K562 (cell line): Measurements from ENCODE around the gene PLEKHA5. TPM values are rescaled to one million over a fixed set of nuclear protein-coding genes. Genes with fewer than 3 reads are reported as not detected.

Source experiments
- ATAC-seq: fragments of 200-7000 bp; cut with Tn5 transposase; 3 replicates; pipeline ENCODE4 v1.9.1; 2020; ENCODE audit warnings: moderate library complexity
- BruUV-seq: library from RNA; stranded (reverse); fragments of 400-500 nt; replicated peaks from 2 replicates; lab custom pipeline; 2021; lab: Mats Ljungman, UMichigan
- CTCF ChIA-PET: fragments of 300-600 bp; formaldehyde crosslinking; extraction: SDS; loops from one replicate; lab custom pipeline; 2021; ENCODE audit warnings: low intra/inter-chr PET ratio; lab: Yijun Ruan, JAX
- POLR2A ChIA-PET: fragments of 300-600, 350-650 bp; sonication (Branson Sonifier 250); formaldehyde crosslinking; extraction: SDS; loops from one replicate; lab custom pipeline; 2021; ENCODE audit warnings: antibody characterized with exemption, inconsistent platforms; lab: Yijun Ruan, JAX
- DNase-seq, 4 experiments: peaks; one replicate each; pipeline versions ENCODE4 v3.0.0 to v3.0.0-alpha.2; 2011 to 2018; ENCODE audit warnings: low spot score in 3 of 4, mixed read lengths in 3 of 4; ENCODE audit errors: extremely low read depth in 1 of 4
- FAIRE-seq: peaks from 2 replicates; lab custom pipeline; 2011; peaks lifted over from hg19 to GRCh38; lab: Jason Lieb, UNC
- H2AFZ ChIP-seq: 2 replicates; pipeline ENCODE4 v1.6.0; 2011; ENCODE audit warnings: low read depth, low read length, control low read depth, inconsistent platforms
- H3K27ac ChIP-seq: fragments of 200-600 bp; 3 replicates; pipeline ENCODE4 v1.8.0; 2011; ENCODE audit warnings: low read depth, mild to moderate bottlenecking, control low read depth, inconsistent platforms, low read length, moderate library complexity, mixed read lengths; ENCODE audit errors: extremely low read depth
- H3K27me3 ChIP-seq, 2 experiments: fragments of 300-600 bp in 1 of 2; 2 replicates in 1 of 2; 3 replicates in 1 of 2; pipeline versions ENCODE4 v1.6.0 to v1.8.0; 2011; ENCODE audit warnings: inconsistent platforms in 2 of 2, low read length in 2 of 2, mild to moderate bottlenecking in 1 of 2, mixed read lengths in 1 of 2, moderate library complexity in 1 of 2; ENCODE audit not compliant: control insufficient read depth in 2 of 2, insufficient read depth in 2 of 2
- H3K36me3 ChIP-seq: fragments of 300-600 bp; 3 replicates; pipeline ENCODE4 v1.8.0; 2011; ENCODE audit warnings: mild to moderate bottlenecking, low read length, inconsistent platforms; ENCODE audit not compliant: control insufficient read depth, insufficient read depth
- H3K4me1 ChIP-seq, 2 experiments: fragments of 200-600 bp in 1 of 2; replicated peaks in 1 of 2; 2 replicates in 1 of 2; 3 replicates in 1 of 2; pipeline versions ENCODE4 v1.5.1 to v1.8.0; 2011; ENCODE audit warnings: inconsistent platforms in 2 of 2, low read length in 2 of 2, mild to moderate bottlenecking in 1 of 2, mixed read lengths in 1 of 2, moderate library complexity in 1 of 2; ENCODE audit not compliant: control insufficient read depth in 2 of 2, insufficient read depth in 2 of 2
- H3K4me2 ChIP-seq: 2 replicates; pipeline ENCODE4 v1.6.1; 2011; ENCODE audit warnings: low read length, control low read depth, inconsistent platforms, mixed read lengths; ENCODE audit not compliant: insufficient read depth
- H3K4me3 ChIP-seq: fragments of 200-600 bp; sonication (generic), shearing (Covaris generic); 2 replicates; pipeline ENCODE4 v1.5.1; 2016; ENCODE audit warnings: control low read depth, inconsistent platforms
- H3K79me2 ChIP-seq: fragments of 200-600 bp; 3 replicates; pipeline ENCODE4 v1.8.0; 2011; ENCODE audit warnings: low read length, inconsistent platforms; ENCODE audit not compliant: control insufficient read depth, insufficient read depth
- H3K9ac ChIP-seq, 2 experiments: 2 replicates each; pipeline versions ENCODE4 v1.6.0 to v1.6.1; 2011; ENCODE audit warnings: low read depth in 2 of 2, low read length in 2 of 2, control low read depth in 1 of 2, inconsistent platforms in 1 of 2, mild to moderate bottlenecking in 1 of 2, mixed read lengths in 1 of 2; ENCODE audit not compliant: insufficient read depth in 1 of 2
- H3K9me1 ChIP-seq: one replicate; pipeline ENCODE4 v1.6.0; 2011; ENCODE audit warnings: inconsistent platforms, mild to moderate bottlenecking, low read length, moderate library complexity; ENCODE audit not compliant: control insufficient read depth, insufficient read depth
- H3K9me3 ChIP-seq: replicated peaks from 2 replicates; pipeline ENCODE4 v1.5.1; 2011; ENCODE audit warnings: low read depth, low read length, inconsistent platforms; ENCODE audit not compliant: control insufficient read depth, insufficient read depth
- H4K20me1 ChIP-seq: replicated peaks from 2 replicates; pipeline ENCODE4 v1.6.1; 2011; ENCODE audit warnings: low read length, inconsistent platforms, mixed read lengths; ENCODE audit not compliant: control insufficient read depth, insufficient read depth
- CTCFL ChIP-seq: IDR thresholded peaks from 2 replicates; pipeline ENCODE4 v1.6.1; 2011; ENCODE audit warnings: borderline replicate concordance, low read depth, mild to moderate bottlenecking, moderate library complexity, low read length; ENCODE audit not compliant: insufficient read depth, poor library complexity, severe bottlenecking
- HSF4 ChIP-seq: fragments of 250-450 bp; sonication (Bioruptor Pico); IDR thresholded peaks from 2 replicates; pipeline ENCODE4 v2.1.2; 2022; ENCODE audit warnings: mild to moderate bottlenecking, moderate library complexity, borderline replicate concordance
- MECOM ChIP-seq: fragments of 250-450 bp; sonication (Bioruptor Pico); IDR thresholded peaks from 2 replicates; pipeline ENCODE4 v1.8.0; 2022; ENCODE audit warnings: inconsistent platforms
- NFATC3 ChIP-seq: fragments of 450-650 bp; IDR thresholded peaks from 2 replicates; pipeline ENCODE4 v1.6.1; 2017; ENCODE audit warnings: mild to moderate bottlenecking
- NFIX ChIP-seq: fragments of 250-450 bp; sonication (Bioruptor Pico); IDR thresholded peaks from 2 replicates; pipeline ENCODE4 v1.4.0; 2020; ENCODE audit warnings: low read depth, mild to moderate bottlenecking, moderate library complexity
- TAL1 ChIP-seq: fragments of 450-650 bp; IDR thresholded peaks from 2 replicates; pipeline ENCODE4 v1.6.1; 2016; ENCODE audit warnings: mild to moderate bottlenecking
- TSHZ1 ChIP-seq: fragments of 250-450 bp; sonication (Bioruptor Pico); IDR thresholded peaks from 2 replicates; pipeline ENCODE4 v1.4.0; 2020; ENCODE audit warnings: mild to moderate bottlenecking, moderate library complexity
- ZNF140 ChIP-seq: fragments of 250-450 bp; sonication (Bioruptor Pico); IDR thresholded peaks from 2 replicates; pipeline ENCODE4 v1.8.0; 2021; ENCODE audit warnings: moderate library complexity, mild to moderate bottlenecking, inconsistent platforms
- ZNF282 ChIP-seq: sonication (generic); formaldehyde crosslinking; IDR thresholded peaks from 2 replicates; pipeline ENCODE4 v1.8.1; 2023; ENCODE audit warnings: missing genetic modification reagents
- WGBS: fragments of 100-300 bp; shearing (Covaris generic); methylation state at CpG from one replicate; pipeline ENCODE4 v1.1.6; 2016; ENCODE audit warnings: low coverage, mixed read lengths; ENCODE audit not compliant: insufficient coverage; ENCODE audit errors: missing lambda C conversion rate; 5-methylcytosine and 5-hydroxymethylcytosine counted together
- in situ Hi-C: fragments of 300-500 bp; cut with MboI; formaldehyde crosslinking; loops from 4 replicates; pipeline ENCODE4 v1.15.0; 2018; ENCODE audit warnings: inconsistent platforms, mixed read lengths
- intact Hi-C: fragments of 100-400 bp; cut with micrococcal nuclease; formaldehyde crosslinking; loops from 2 replicates; pipeline ENCODE4 v1.14.2; 2022
- polyA plus RNA-seq, 8 experiments: library from polyadenylated mRNA; depleted of rRNA in 4 of 8; stranded (reverse) in 5 of 8; unstranded in 3 of 8; fragments of >200 nt; fragmentation: Nextera tagmentation in 2 of 8; fragmentation: Illumina TruSeq in 1 of 8; extraction: Ambion mirVana in 2 of 8; extraction: Trizol in 1 of 8; gene quantifications; 2 replicates each; pipeline versions ENCODE4 v1.2.1 to v1.2.3, GENCODE V29; 2011 to 2014; ENCODE audit warnings: inconsistent platforms in 1 of 8, missing spikeins in 1 of 8
- total RNA-seq, 7 experiments: library from RNA; depleted of rRNA in 6 of 7; stranded (reverse); fragments of >200 nt in 6 of 7; fragmentation: Illumina TruSeq in 2 of 7; extraction: Trizol in 2 of 7; gene quantifications; 2 replicates each; pipeline versions ENCODE4 v1.2.1 to v1.2.3, GENCODE V29; 2011 to 2021; ENCODE audit warnings: low replicate concordance in 1 of 7

PLEKHA5 gene
- total and polyA plus RNA-seq, 9 of the 15 experiments (the other 6 are each of a cell fraction or from before 2014, with no cell fraction given), result 7.2 to 26.2 (median 17.4) TPM

GRCh38 chr12:19397534-19397933 is 268.0 kb downstream of the PLEKHA5 start:
- ATAC-seq (no peak), FAIRE-seq (no peak), DNase-seq (no peak)
- Histone ChIP-seq H3K27ac (no peak overlapping the region), H3K36me3 (no peaks in the 10 kb centered on the region), H3K9me1 (no peaks in the 10 kb centered on the region), H3K4me1 (no peaks in the 10 kb centered on the region), H3K9me3 (no peaks in the 10 kb centered on the region), H3K9ac (no peak overlapping the region), H3K4me2 (no peak overlapping the region), H3K27me3 (peaks cover 0 to 8% of the 10 kb centered on the region in 2 experiments; a peak in 2 of 5 replicates), H3K79me2 (no peaks in the 10 kb centered on the region), H3K4me3 (no peak overlapping the region), H4K20me1 (no peaks in the 10 kb centered on the region), H2AFZ (no peak overlapping the region)
- no TSS peak for BruUV-seq
- POLR2A ChIA-PET, result interaction anchor here (0.6 kb wide), 1 partner anchor 129 kb away, joined by 3 read pairs; no protein-coding TSS in a partner anchor
- TF ChIP-seq ZNF282 (CRISPR knock-in tag) (no peak), TSHZ1 (no peak), TAL1 (no peak), ZNF140 (CRISPR knock-in tag) (no peak), HSF4 (no peak), NFATC3 (no peak), NFIX (CRISPR knock-in tag) (no peak), CTCFL (no peak), MECOM (CRISPR knock-in tag) (no peak)
- WGBS, result 4% methylated on average over 4 of the region's 4 CpGs
- in situ Hi-C loops (no loop called here), intact Hi-C loops (no loop called here)
- CTCF ChIA-PET, result no interaction called here
